NCI-H524 (cell line): ENCODE results near the gene LACC1.

ENCODE experiments used
- DNase-seq, 2 experiments: peaks; one replicate each; lab custom pipeline; 2025; lab: John Stamatoyannopoulos, UW

The LACC1 gene

DNA sequence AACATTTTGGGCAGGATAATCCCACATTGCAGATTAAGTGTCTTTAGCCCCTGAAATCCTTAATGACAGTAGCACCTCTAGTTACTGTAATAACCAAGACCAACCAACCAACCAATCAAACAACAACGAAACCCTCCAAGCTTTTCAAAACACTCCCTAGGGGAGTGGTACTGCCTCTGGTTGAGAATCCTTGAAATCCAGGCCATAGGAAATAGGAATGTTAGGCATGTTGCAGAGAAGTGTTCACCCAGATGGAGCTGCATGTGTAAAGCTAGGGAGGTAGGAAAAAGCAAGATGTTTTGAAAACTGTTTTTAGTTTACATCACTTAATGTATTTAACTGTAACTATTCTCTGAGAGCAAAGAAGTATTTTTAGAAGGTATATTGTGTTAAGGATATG is 4.5 kb downstream of the LACC1 start:
- DNase-seq: no peak

DNA sequence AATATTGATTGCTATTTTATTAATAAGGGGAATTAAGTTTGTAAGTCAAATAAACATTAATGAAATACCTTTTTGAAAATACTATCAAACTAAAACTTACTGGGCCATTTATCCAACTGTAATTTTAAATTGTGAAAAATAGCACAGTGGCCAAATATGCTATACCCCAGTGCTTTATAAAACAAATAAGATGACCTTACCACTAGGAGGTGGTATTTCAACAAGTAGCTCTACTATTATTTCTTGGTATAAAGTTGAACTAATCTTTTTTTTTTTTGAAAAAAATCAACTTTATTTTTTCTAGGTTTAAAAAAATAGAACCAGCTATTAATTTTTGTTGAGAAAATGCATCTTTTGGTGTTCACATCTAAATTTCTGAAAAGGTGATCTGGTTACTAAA is 14.7 kb downstream of the LACC1 start:
- DNase-seq: no peak

DNA sequence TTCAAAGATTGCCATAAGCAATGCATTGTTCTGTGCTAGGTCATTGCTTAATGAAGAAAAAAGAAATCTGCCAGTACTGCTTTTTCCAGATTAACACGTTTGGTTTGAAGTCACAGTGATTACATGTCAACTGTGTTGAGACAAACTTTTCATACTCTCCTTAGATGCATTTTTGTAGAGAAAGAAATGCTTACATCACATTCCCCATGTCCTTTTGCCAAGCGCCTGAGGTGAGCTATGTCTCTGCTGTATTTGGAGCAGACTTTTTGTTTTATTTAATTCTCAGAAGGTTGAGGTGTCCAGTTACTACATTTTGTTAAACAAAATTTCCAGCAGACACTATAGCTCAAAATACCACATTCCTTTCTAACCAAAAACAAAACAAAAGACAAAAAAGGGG is 16.2 kb downstream of the LACC1 start:
- no peak for DNase-seq

DNA sequence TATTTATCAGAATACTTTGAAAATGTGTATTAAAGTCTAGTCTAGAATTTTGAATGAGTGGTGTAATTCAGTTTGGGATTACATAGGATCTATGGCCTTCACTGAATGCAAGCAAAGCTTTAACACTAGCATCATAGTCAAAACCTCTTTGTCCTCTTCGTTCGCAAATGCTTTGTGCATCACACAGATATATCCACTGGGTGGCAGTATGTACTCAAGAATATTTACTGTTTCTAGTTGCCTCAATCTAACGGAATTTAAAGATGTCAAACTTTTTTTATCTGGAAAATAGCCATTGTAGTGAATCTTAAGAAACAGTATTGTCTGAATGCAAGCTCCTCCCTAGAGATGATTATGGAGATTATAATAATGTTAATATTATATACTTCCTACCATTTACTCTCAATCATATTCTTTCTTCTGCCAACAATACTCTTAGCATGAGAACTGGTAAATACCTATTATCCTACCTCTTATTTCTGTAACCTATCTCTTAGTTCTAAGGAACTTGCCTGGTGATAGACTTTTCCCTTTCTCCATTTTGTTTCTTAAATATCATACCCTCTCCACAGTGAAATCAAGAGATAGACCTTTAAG is 25.8 kb downstream of the LACC1 start:
- peak; percentile 1 to 62 for DNase-seq

DNA sequence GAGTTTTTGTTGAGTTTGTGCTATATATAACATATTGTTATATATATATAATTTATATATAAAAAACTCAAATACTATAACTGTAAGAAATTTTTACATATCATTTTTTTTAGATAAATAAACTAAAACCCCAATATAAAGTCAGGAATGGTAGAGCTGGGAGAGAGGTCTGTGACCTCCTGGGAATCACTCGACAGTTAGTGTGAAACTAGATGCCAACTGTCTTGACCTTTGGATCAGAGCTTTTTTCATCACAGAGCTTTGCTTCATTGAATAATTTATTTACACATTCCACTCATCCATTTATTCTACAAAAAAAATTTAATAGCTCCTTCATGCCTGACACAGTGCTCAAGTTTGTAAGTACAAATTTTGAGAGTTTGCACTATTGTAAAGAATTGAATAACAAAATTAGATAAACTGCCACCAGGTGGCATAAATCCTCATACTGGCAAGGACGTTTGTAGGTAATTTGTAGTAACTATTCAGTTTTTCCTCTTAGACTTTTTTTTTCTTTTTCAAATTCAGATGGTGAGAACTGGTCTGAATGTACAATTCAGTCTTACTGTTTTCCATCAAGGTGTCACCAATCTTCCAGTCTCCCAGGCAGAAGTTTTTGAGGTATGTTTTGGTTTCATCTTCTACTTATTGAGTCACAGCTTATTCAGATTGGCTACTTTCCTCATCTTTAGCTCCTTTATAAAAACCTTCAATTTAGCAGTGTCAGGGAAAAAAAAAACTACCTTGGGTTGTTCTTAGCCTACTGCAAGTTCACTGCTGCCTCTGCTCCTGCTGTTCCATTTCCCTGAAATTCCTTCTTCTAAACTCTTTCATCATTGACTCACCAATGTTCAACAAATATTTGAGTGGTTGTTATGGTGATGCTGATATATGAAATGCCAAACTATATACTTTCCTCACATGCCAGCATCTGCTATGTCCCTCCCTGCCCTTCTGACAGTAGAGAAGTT is 28.7 kb downstream of the LACC1 start:
- peak in 1 of 2 experiments; percentile 30 for DNase-seq

DNA sequence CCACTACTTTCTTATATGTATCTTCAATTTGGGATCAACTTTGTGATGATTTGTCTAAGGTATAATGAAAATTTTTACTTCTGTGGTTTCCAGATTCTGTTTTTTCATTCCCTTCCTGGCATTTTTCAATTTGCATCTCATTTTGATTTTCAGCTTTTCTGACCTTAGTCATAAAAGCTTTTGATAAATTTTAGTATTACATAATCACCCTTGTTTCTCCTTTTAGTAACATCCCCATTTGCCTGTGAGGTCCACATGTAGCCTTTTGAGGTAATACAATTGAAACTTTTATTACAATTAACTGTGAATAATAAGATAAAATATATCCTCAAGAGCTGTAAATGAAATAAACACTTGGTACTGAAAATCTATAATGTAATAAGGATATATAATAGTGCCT is 31.2 kb downstream of the LACC1 start:
- no peak for DNase-seq

DNA sequence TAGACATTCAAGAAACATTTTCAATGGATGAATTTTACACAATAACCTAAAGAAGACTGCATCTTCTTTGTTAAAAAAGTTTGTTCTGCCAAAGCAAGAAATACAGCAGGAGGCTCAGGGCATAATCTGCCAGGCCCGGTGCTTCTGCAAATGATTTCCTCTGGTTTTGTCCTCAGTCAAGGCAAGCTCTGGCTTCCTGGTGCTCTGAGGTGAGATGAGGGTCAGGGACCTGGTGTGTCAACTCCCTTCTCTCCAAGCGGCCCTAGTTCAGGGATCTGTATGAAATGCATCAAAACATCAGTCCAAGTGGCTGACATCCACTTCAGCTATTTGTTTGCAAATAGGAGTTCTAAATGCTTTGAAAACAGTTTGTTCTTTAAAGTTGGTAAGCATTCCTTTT is 31.6 kb downstream of the LACC1 start:
- no peak for DNase-seq

DNA sequence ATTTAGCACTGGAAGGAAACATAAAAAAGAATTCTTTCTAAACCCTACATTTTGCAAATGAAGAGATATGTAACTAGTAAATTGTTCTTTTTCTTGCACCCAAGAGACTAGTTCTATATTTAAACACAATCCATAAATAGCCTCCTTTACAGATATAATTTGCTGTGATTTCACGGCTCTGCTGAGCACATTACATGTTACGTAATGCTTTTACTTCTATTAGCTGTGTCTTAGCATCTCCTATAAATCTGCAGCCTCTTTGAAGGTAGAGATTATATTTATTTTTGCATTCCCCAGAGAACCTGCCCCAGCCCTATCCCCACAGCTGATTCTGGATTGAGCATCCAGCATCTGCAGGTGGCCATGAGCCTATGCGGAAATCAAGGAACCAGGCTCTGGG is 32.2 kb downstream of the LACC1 start:
- no peak for DNase-seq

DNA sequence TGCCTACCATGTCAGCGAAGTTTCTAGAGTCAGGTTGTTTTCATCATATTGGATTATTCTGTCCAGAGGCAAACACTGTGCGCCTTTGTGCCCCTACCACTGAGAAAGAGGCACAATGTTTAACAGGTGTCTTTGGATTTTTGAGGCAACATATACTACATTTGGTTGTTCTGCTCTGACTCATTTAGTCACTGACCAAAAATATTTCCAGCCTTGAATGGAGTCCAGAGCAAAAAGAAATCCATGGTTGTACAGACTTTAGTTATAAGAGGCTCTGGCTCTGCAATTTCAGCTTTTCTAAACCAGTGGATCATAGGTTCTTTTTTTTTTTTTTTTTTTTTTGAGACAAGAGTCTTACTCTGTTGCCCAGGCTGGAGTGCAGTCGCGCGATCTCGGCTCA is 35.7 kb downstream of the LACC1 start:
- DNase-seq: no peak

DNA sequence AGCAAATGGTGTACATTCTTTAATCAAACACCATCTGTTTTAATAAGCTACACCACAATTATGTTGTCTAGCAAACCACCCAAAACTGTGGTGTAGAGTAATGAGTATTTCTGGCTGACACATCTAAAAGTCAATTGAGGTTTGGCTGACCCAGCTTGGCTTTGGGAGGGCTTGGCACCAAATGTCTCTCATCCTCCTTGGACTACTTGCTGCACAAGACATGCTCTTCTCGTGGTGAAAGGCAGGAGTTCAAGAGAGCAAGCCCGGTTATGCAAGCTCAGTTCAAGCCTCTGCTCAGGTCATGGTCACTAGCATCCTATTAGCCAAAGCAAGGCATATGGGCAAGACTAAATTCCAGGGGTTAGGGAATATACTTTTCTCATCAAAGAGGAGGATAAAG is 37.1 kb downstream of the LACC1 start:
- DNase-seq: no peak

DNA sequence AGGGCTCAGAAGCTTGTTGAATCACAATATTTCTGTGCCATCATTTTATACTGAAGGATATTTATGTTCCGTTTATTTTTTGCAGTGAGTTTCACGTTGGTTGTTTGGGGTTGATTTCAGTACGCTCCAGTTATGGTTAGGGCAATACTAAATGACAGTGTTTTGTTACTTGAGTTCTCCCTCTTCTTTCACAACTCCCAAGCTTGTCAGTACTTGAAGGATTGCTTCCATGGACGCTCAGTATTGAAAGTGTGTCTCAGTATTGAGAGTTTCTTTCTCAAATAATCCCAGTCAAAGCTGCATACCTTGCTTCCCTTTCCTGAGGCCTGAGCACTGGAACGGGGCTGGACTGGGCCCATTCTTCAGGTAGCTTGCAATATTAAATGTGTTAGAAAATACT is 38.9 kb downstream of the LACC1 start:
- no peak for DNase-seq

DNA sequence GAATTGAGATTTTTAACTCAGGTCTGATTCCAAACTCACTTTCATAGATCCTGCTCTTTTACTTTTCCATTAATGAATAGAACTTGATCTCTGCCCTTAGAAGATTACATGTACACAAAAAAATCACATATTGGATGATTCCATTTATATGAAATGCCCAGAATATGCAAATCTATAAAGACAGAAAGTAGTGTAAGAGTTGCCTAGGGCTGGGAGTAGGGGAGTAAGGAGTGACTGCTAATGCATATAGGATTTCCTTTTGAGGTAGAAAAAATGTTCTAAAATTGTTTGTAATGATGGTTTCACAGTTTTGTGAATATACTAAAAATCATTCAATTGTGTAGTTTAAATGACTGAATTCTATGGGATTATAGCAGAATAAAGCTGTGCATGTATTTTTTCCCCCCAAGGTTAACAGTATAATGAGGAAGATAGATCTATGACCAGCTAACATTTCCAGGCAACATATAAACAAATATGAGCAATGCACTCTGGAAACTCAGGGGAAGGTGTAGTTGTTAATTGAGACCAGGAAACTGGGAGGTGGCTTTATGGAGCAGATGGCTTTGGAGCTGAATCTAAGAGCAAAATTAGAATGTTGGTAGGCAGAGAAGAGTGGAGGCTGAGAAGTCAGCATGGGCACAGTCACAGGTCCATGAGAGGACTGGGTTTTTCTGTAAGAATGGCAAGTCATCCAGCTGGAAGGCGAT is 41.4 kb downstream of the LACC1 start:
- no peak for DNase-seq

DNA sequence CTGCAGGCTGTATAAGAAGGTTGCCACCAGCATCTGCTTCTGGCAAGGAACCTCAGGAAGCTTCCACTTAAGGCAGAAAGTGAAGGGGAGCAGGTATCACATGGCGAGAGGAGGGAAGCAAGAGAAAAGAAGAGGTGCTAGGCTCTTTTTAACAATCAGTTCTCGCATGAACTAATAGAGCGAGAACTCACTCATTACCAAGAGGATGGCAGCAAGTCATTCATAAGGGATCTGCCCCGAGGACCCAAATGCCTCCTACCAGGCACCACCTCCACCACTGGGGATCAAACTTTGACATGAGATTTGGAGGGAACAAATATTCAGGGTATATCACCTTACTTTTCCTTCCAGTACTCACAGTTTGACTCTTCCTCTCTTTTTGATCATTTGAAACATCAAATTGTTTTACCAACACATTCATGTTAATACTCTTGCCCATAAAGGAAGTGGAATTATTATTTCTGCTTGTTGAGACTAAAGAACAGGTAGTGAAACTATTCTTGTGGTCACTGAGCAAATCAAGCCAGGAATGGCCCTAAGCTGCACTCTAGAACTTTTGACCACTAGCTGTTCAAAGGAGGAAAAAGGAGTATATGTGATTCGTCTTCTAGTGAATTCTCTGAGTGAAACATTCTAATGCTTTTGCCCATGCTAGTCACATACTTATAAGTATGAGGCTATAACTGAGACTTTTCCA is 45.0 kb downstream of the LACC1 start:
- DNase-seq: no peak

DNA sequence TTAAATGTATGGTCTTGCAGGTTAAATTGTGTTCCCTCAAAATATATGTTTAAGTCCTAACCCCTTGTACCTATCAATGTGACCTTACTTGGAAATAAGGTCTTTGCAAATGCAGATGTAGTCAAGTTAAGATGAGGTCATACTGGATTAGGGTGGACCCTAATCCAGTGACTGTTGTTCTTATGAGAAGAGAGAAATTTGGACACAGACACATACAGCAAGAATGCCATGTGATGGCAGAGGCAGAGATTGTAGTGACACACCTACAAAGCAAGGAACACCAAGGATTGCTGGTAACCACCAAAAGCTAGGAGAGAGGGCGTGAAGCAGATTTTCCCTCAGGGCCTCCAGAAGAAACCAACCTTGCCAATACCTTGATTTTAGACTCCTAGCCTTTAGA is 50.2 kb downstream of the LACC1 start:
- DNase-seq: no peak

DNA sequence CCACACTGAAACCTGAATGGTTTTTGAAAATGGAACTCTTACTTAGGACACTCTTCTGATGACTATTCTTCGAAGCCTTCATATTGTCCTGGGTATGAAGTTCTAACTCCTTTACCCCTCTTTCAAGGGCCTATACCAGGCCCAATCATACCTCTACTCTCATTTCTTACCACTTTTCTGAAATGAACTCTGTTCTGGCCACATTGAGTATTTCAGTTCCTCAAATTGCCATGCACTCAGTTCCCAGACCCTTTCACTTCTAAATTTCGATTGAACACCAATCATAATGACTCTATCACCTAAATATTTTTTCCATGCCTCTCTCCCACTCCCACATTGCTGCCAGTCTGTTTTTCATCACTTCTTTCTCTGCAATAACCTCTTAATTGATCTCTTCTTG is 53.7 kb downstream of the LACC1 start:
- DNase-seq: no peak

DNA sequence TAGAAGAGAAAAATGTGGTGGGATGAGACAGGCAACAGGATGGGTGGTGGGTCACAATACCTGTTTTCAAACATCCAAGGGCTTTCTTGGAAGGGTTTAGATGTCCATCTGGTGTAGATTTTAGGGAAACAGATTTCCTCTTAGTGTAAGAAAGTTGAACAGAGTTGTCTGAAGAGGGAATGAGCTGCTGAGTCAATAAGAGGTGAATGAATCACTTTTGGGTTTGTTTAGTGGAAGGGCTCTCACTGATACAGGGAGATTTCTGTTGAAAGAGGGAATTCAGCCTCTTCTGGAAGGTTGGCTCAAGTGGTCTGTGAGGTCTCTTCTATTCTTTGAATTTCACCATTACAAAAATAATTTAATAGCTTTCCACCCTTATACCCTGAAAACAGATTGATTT is 54.6 kb downstream of the LACC1 start:
- no peak for DNase-seq

DNA sequence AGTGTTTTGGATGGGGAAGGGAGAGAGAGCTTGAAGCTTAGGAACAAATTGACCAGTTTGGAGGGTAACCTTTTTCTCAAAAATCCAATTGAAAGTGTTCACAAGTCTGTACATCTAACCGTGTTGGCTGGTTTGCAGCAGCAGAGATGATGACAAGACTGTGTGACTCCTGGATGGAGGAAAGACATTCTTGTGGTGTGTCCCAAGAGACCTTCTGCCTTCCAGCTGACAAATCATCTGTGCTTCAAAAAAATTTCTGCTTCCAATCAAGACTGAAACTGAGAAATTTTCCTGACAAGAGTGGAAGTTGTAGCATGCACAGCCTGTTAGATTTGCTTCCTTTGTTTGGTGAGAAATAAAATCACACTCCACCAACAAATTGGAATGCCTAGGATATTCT is 56.2 kb downstream of the LACC1 start:
- no peak for DNase-seq

DNA sequence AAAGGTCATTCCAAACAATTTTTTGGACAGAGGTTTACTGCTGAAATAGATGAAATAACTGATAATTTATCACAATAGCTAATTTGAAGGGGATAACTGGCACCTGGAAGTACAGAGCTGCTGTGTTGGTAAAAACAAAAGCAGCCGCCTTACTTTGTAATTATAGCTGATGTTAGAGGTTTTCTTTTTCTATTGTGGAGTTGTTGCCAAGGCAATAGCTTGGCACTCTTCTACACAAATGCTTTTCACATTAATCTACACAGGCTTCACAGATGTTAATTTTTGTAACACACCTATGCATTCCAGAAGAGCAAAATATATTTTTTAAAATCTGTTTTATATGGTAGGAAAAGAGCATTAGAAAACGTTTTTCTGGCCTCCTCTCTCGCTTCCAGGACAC is 56.9 kb downstream of the LACC1 start:
- DNase-seq: no peak

DNA sequence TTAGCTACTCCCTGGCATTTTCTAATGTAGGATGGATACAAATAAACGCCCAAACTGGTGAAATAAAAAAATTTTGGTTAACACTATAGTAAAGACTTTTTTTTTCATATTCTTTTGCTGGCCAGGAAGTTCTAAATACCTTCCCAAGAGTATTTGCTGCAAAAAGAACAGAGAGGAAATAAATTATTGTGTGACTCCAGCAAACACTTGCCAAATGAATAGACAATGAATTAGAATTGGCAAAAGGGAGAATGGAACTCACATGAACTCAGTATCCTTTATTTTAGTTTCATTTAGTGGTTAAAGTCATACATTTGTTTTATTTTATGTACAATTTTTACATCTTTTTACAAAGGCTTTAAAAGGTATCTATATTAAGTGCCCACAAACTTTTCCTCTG is 58.1 kb downstream of the LACC1 start:
- no peak for DNase-seq

DNA sequence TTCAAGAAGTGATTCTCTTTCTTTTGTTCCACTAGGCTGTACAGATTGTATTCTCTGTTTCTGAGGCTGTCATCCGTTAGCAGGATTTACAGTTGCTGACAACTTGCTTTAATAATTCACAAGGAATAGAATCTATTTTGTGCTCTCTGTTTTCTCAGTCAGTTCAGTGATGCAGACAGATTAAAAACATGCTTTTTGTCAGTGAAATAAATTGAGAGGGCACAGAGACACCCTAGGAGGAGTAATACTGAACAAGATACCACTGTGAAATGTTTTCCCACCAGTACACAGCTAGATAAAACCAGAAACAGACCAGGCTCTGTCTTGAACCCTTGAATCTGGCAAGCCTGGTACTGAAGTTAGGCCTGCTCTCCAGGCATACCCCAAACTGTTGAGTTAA is 58.7 kb downstream of the LACC1 start:
- DNase-seq: no peak

DNA sequence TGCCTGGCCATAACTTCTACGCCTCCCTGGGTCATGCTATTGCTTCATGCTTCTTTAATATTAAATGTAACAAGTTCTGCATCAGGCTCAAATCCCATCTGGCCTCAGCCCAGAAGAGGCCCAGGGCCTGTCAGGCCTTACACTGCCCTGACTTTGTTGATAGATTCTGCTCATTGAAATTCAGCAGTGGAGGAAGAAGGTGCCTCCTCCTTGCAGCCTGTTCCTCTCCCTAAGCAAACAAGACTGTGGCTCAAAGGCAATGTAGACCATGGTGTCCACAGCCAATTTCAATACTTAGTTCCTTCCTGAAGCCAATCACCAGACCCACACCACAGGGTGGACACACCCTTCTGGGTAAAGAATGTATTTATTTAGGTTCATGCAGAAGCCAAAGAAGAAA is 59.4 kb downstream of the LACC1 start:
- no peak for DNase-seq

DNA sequence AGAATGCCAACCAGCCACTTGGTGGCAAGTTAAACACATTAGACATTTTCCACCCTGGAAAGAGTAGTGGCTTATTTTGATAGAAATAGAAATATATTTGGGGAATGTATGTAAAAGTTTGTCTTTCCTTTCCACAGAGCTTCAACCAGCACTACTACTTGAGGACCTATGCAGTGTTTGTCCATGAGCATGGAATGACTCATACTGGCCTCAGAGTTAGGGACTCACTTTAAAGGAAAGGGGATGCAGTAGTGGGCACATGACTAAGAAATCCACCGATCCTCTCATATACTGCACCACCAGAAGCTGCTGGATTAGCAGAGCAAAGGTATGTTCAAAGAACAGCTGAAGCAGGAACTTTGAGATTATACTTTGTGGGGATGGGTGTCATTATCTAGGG is 62.6 kb downstream of the LACC1 start:
- no peak for DNase-seq
